Heart left ventricle (tissue), 13 donors: ENCODE data around the gene ZNF441.

Experiments
- POLR2A ChIP-seq, 2 donors: fragments of 450-650 bp; IDR thresholded peaks; one replicate each; pipeline ENCODE4 v1.6.1; 2017; ENCODE audit warnings: antibody characterized with exemption in 2 of 2, mild to moderate bottlenecking in 2 of 2, moderate library complexity in 2 of 2
- TF ChIP-seq, protein P1 (sequence below), 12 donors: fragments of 200-600 bp; sonication (generic) in 4 of 12; IDR thresholded peaks; one replicate each; pipeline versions ENCODE4 v1.5.0 to v1.8.0; 2018 to 2022; ENCODE audit warnings: antibody characterized with exemption in 12 of 12, mild to moderate bottlenecking in 5 of 12
- donor health status: ischemic (EF 13 %, LVEDD 7.1; RV severe dilation, severe dysfunction).
- donor health status: DM: no; HTN: yes; CAD: no.
- donor health status: DM: no; HTN: no; CAD: no.
- donor health status: ischemic (EF 25% LVEDD 6.9; RV normal size, moderate dysfunction).
- donor health status: ischemic (EF 25% LVEDD 5.7; RV mildly dilated, moderate dysfunction).
- donor health status: ischemic (EF 35%, LVEDD 5.7; RV mildly dilated, moderate dysfunction).
- donor health status: nonischemic (EF 11% LVEDD 7.7; RV severe dilation, severe dysfunction).
- donor health status: DM: yes; HTN: yes; CAD: no.
- donor health status: PGD.
- donor health status: ischemic (EF 29% LVEDD 5.4; RV normal size, mild dysfunction).
- donor health status: nonischemic (EF 23%, LVEDD 6.1; RV moderate dilation, normal function).

DNA sequence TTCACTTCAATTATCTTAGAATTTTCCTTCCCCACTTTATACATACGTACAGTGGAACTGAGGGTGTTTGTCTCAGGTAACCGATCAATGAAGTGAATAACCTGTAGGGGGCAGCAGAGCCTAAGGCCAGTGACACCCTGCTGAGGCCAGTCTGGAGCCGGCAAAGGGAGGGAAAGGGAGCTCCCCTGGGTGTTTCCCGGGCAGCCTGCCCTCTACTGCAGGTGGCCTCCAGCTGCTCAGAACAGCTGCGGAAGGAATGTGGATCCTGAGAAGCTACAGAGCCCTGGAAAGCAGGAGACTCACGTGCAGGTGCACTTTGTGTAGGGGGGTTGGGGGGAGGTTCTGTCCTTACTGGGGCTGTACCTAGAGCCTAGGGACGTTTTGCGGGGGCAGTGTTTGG lies 30.7 kb downstream of the ZNF441 start:
- TF ChIP-seq, protein P1, sequence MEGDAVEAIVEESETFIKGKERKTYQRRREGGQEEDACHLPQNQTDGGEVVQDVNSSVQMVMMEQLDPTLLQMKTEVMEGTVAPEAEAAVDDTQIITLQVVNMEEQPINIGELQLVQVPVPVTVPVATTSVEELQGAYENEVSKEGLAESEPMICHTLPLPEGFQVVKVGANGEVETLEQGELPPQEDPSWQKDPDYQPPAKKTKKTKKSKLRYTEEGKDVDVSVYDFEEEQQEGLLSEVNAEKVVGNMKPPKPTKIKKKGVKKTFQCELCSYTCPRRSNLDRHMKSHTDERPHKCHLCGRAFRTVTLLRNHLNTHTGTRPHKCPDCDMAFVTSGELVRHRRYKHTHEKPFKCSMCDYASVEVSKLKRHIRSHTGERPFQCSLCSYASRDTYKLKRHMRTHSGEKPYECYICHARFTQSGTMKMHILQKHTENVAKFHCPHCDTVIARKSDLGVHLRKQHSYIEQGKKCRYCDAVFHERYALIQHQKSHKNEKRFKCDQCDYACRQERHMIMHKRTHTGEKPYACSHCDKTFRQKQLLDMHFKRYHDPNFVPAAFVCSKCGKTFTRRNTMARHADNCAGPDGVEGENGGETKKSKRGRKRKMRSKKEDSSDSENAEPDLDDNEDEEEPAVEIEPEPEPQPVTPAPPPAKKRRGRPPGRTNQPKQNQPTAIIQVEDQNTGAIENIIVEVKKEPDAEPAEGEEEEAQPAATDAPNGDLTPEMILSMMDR (IDR thresholded peaks at IDR 0.05) = peak; percentile 85 to 96 (median 92)
- TF ChIP-seq POLR2A (IDR thresholded peaks at IDR 0.05) = no peak
